HG03097 (cell line): ENCODE results near the gene CAPN14.
"Not testable (repeated sequence)": the region's sequence is repeated elsewhere in the genome, so short reads cannot be mapped to it uniquely, and the experiment has no call there.

Experiments
- ATAC-seq: cut with Tn5 transposase; IDR thresholded peaks from one replicate; pipeline ENCODE4 v1.9.1; 2021; ENCODE audit not compliant: unreplicated experiment, low FRiP score

Gene CAPN14

DNA sequence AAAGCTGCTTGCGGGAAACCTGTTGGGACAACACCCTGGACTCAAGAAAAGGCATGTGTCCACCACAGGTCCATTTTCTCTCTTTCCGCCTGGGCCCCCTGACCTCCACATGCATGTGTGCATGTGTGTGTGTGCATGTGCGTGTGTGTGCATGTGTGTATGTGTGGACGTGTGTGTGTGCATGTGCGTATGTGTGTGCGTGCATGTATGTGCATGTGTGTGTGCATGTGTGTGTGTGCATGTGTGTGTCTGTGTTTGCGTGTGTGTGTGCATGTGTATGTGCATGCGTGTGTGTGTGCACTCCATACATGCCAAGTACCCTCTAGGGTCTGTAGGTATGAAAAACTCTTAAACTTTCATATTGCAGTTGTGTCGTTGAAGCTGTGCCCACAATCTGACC, 16.3 kb downstream of the CAPN14 start:
- no peak for ATAC-seq

DNA sequence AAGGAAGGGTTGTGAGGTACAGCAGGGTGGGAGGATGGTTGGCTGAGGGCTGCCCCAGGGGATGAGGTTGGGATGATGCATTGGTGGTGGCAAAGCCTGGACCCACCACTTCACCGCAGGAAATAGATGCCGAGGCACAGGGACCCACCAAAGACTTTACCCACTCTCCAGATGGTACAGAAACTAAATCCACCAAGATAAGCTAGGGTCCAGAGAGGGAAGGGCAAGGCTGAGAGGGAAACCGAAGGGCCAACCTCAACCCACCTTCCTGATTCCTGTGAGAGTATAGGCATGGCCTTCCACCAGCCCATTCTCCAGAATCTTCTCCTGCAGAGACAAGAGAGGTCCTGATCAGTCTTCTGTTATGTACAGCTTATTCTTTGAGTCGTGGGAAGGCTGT, 18.1 kb downstream of the CAPN14 start:
- ATAC-seq = no peak

DNA sequence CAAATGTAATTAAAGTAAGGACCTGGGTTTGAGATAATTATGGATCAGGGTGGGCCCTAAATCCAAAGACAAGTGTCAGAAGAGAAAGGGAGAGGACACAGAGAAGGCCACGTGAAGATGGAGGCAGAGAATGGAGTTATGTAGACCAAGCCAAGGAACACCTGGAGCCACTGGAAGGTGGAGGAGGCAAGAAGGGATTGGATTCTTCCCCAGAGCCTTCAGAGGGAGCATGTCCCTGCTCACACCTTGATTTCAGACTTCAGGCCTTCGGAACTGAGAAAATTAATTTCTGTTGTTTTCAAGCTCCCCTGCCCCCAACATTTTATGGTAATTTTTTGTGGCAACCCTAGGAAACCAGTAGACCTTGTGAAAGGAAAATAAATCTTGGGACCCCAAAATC, 19.6 kb downstream of the CAPN14 start:
- ATAC-seq = no peak

DNA sequence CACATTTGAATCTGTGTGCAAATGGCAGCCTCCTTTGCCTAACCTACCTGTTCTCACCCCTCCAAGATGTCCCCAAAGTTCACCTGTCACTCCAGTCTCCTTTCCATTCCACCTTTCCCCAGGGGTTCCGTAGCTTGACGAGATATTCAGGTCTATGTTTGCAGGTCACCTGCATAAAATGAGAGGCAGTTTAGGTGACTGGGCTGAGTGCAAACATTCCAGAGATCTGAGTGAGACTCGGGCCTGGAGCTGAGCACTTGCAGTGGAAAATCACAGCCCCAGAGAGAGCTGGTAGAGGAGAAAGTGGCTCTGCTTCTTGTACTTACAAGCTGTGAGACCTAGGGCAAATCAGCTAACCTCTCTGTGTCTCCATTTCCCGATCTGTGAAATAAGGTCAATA, 20.1 kb downstream of the CAPN14 start:
- no peak for ATAC-seq

DNA sequence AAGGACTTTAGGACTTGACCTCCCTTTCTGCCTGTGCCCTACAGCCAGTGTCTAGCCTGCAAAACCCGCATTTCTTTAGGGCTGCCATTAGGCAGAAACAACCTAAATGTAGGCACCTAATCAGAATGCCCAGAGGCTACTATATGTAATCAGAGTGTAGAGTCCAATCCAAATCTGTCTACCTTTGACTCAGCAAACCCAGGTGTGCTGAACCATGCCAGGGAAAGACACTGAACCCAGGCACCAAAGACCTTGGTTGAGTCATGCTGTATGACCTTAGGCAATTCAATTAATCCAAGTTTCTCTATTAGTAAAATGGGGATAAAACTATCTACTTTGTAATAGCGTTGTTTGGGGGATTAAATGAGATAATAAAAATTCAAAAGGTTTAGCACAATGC, 20.7 kb downstream of the CAPN14 start:
- no peak for ATAC-seq

DNA sequence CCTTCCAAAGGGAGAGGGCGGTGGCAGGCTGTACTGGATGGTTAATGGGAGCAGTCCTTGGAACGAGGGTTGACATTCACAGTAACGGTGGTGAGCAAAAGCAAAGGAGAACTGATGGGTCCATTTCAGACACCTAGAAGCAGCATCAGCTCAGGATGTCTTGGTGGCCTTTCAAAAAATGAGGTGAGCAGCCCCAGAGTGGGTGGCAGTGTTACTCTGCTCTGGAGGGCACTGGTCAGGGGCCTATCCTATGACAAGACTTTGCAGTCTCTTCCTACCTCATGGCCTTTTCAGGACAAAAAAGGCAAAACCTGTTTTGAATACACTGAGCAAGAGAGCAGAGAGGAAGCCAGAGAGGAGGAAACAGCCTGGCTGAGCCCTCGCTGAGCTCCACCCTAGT, 23.5 kb downstream of the CAPN14 start:
- ATAC-seq = no peak

DNA sequence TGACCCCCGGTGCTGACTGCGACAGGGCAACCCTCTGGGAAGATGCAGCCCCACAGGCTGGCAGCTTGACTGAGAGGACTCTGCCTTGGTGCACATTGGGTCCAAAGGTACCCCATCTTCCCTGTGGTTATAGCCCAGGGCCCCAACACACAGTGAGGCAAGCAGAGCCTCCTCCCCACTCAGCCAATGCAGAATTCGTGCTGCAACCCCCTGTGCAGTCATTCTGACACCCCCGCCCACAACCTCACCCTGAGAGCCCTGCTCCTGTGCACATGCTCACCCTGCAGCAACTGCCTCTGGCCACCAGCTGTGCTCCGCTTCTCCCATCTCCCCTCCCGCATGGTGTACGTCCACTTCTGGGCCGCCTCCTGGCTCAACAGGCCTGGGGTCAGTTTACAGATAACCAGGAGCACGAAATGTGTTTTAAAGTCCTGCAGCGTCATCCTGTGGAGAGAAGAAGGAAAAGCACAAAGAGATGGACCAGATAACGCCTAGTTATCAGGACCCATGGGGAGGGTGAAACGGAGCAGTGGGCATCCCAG, 24.4 kb downstream of the CAPN14 start:
- no peak for ATAC-seq

DNA sequence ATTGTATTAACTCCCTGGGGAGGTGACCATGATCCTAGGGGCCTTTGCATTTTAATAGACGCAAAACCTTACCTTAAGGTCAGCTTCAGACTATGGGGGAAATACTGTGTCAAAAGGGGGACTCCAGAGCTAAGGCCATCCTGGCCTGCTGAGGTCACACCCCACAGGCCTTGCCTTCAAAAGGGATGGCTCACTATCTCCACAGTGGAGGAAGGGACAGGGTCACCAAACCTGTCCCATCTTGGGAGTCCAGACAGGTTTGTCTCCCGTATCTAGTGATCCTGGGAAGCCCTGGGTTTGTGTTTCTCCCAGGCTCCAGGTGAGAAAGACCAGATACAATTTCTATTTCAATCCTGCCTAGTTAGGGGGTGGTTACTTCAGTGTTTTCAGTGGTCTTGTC, 24.9 kb downstream of the CAPN14 start:
- no peak for ATAC-seq

DNA sequence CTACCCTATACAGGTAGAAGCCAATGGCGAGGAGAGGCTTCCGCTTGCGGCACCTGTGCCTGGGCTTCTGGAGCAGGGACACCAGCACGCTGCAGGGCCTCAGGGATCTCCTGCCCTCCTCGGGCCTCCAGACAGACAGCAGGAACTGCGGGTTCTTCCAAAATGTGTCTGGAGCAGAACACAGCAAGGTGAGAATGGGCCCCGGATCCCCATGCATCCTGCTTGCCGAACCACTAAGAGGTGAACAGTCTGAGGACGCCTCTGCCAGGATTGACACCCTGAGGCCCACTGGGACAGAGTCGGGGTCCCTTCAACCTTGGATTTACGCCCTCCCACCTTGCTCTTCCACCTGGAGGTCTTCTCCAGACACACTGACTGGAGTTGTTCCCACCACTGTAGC, 25.4 kb downstream of the CAPN14 start:
- no peak for ATAC-seq

DNA sequence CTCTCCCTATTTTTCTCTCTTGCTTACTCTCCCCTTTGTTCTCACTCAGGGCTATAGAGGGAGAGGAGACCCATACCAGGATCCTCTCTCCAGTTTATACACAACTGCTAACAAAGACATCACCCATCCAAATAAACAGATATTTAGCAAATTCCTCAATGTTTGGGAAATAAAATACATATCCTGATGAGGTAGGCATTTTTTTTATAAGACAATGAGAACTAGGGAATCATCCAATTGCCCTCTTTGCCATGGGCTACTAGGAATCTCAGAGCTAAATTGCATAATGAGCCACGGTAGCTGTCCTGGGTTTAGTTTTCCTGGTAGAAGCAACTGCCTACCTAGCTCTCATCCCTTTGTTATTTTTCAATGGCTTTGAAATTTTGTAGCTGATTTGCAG, 27.1 kb downstream of the CAPN14 start:
- no peak for ATAC-seq

DNA sequence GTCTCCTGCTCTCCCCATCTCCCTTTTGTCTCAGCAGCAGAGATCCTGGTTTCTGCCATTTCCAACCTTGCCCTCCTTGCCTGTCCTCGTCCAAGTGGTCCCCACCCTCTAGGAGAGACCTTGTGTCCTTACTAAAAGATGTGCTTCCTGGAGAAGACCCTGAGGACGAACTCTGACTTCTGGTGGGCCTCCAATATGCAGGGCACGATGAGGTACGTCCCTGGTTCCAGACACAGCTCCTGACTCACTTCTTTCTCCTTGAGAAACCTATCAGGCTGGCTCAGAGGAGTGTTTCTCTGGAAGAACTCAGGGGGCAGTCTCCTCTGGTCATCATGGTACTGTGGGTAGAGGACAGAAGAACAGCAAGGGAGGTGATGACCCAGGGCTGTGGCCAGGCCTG, 28.2 kb downstream of the CAPN14 start:
- ATAC-seq = no peak

DNA sequence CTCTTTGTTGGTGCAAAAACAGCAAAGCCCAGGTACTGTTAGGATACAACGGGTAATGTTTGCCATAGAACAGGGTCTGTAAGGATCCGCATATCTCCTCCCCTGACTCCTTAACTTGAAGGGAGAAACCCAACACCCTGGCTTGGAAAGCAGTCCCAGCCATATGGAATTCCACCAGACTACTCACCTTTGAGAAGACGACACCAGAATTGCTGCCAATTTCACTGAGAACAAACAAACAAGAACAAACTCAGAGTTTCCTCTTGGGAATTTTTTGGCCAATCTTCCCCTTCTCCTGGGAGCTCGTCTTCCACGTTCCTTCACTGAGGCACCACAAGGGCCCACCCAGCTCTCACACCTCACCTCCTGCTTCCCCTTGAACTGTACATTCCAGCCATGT, 29.2 kb downstream of the CAPN14 start:
- no peak for ATAC-seq

DNA sequence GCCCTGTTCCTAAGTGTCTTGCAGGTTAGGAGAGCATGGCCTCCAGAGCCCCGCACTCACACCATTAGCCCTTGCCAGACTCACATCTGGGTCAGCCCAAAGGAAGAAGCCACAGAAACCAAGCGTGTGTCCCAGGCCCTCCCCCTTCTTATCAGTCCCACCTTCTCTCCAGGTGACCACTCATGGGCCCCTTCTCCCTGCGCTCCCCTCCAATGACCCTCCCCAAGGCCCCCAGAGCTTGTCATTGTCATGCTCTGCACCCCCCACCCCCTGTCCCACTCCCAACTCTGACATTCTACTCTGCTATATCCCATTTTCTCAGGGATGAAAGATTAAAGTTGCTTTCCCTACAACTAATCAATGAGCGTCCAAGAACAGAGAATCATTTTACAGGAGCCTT, 30.1 kb downstream of the CAPN14 start:
- ATAC-seq = no peak

DNA sequence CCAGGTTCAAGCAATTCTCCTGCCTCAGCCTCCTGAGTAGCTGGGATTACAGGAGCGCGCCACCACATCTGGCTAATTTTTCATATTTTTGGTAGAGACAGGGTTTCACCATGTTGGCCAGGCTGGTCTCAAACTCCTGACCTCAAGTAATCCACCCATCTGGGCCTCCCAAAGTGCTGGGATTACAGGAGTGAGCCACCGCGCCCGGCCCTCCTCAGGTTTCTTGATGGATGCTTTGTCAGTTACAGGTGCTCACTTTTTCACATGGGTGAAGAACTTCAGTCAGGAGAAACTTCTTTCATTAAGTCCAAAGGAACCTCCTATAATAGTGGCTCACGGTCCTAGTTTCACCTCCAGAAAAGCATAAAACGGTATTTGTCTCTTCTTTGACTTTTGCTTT, 33.3 kb downstream of the CAPN14 start:
- ATAC-seq = not testable (repeated sequence)

DNA sequence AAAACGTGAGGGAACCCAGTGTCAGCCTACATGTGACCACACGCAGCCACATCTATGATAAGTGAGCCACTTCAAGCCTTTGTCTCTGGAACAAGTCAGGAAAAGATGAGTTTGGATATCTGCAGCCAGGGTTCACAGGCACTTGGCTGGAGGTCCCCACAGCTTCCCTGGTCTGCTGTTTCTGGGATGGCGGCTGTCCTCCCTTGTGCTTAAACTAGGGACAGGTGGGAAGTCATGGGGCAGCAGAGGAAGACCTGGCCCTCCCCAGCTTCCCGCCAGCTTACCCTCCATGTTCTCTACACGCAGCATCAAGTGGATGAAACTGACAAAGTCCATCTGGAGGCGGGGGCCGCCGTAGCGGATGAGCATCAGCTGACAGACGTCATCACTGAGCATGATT, 40.6 kb downstream of the CAPN14 start:
- no peak for ATAC-seq

DNA sequence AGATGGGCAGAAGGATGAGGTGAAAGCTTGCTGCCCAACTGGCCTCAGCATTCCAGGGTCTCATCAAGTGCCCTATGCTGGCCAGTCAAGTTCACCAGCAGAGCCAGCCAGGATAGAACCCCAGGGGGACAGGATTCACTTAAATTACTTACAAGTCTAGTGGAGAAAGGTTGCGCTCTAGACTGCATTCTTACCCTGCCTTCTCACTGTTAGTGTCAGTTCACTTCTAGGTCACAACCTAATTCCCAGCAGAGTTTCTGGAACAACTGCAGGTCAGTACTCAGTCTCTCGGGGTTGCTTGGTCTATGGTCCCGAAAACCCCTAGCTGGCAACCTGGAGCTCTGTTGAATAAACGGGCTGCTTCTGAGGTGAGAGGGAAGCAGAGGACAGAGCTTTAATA, 46.2 kb downstream of the CAPN14 start:
- ATAC-seq = no peak

DNA sequence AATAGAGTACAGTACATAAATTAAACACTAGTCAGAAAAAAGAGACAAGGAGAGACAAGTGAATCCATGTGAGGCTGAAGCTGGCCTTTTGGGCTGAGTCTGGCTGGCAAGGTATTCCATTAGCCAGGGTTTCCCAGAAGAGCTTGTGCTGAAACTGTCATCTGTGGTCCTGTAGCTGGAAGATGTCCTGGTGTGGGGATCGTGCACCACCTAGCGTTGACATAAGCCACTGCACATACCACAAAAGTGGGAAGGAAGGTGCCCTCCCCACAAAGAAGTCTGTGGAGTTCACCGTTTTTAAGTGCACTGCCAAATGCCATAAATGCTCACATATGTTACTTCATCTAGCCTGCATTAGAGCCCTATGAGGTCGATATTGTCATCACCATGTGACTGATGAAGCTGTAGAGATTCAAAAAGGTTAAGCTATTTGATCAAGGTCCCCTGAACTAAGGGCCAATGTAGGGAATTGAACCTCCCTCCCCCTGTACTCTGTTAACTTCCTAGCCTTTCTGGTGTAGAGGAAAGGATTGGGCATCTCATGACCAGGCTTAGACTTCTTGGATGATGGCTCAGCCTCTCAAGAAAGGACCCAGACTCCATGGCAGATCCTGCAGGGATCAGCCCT, 47.1 kb downstream of the CAPN14 start:
- ATAC-seq = no peak

DNA sequence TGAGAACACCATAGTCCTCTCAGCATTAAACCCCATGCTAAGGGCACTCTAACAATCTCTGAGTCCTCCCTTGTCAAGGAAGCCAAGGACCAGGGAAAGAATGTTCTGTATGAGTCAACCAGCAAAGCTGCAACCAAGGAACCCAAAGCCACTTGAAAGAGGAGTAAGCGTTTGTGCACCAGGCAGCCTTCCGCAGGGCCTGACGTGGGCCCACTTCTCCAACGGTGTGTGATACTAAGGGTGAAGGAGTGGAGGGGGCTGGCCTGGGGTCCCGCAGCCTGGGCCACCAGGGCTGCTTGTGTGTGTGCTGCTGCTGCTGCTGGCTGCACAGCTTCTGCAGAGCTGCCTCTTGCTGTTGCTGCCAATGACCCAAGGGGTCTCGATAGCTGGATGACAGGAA, 49.0 kb downstream of the CAPN14 start:
- ATAC-seq = no peak

DNA sequence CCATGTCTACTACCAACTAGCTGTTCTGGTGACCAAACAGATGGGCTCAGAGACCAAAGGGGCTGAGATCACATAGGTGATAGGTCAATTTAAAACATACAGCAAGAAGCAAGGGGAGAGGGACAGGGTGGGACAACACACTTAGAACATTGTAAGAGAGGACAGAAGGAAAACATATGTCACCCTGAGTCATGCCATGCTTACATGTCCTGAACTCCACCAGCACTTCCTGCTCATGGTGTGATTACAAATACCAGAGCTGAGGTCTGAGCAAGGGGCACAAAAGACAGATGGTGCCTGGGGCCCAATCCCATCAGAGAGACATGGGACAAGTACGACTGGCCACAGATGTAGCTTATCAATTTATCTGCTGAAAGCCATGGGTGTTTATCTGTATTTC, 50.4 kb downstream of the CAPN14 start:
- ATAC-seq = no peak

DNA sequence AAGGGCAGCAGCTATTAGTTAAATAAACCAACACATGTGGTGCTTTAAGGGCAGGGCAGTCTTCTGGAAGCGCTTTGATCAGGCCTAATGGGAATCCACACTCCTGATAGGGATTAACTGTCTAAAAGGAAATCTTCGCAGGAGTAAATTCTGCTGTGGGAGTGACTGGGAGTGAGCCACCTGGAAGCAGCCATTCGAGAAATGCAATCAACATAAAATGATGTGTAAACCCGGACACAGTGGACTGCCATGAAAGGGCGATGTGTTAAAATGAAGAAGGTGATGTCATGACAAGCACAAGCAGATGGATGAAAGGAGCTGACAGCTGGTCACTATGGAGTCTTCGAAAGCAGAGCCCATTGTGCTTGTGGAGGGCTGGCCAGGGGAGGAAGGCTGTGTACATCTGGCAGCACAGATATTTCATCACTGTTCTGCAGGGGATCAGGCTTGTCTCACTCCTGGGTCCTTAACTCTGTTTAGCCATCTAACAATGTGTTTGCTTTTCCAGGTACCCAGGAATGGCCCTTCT, 54.2 kb downstream of the CAPN14 start:
- ATAC-seq = no peak

DNA sequence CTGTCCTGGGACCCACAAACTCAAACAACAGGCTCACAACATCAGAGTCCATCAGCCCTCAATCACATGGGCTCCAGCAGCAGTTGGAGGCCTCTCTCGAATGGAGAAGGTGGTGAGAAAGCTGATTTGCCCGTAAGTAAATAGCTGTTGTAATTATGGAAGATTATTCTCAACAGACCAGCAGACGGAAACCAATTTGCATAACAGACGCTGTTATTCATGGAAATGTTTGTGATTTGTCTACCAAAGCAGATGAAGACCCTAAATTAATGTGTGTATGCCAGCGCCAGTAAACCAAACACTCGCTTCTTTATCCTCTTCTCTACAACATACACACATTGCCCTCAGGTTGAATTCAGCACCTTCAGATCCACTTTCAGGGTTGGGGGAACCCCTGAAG, 55.7 kb downstream of the CAPN14 start:
- no peak for ATAC-seq

DNA sequence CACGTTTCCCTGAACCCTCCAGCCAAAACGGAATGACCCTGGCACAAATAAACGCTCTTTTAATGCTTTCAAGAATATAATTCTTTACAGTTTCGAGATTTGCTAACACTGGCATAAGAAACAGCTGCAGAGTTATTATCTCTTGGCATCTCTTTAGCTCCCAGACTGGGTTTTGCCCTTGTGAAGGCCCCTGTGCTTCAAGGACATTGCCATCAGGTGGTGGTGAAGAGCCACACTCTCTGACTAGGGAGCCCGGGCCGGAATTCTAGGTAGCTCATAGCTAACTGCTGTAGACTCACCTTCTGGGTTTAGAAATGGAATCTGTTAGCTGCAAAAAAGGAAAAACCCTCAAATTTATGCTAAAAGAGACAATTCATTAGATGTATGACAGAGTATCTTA, 65.8 kb downstream of the CAPN14 start:
- no peak for ATAC-seq
